HAP-1 (cell line): ENCODE results near the gene NUP210.

Experiments
- DNase-seq, 2 experiments: peaks; one replicate each; pipeline ENCODE4 v3.0.0-alpha.2; 2016 to 2020; ENCODE audit warnings: low spot score in 2 of 2
- H3K27me3 ChIP-seq: fragments of 250-450 bp; sonication (Bioruptor Pico); 2 replicates; pipeline ENCODE4 v1.5.1; 2020; ENCODE audit warnings: low read depth, mild to moderate bottlenecking, moderate library complexity
- H3K36me3 ChIP-seq: fragments of 250-450 bp; sonication (Bioruptor Pico); replicated peaks from 2 replicates; pipeline ENCODE4 v1.5.1; 2020; ENCODE audit warnings: mild to moderate bottlenecking
- H3K4me1 ChIP-seq: fragments of 250-450 bp; sonication (Bioruptor Pico); 2 replicates; pipeline ENCODE4 v1.5.1; 2020; ENCODE audit warnings: mild to moderate bottlenecking
- H3K4me3 ChIP-seq: fragments of 250-450 bp; sonication (Bioruptor Pico); 2 replicates; pipeline ENCODE4 v1.5.1; 2020; ENCODE audit warnings: mild to moderate bottlenecking, moderate library complexity
- H3K9me3 ChIP-seq: fragments of 250-450 bp; sonication (Bioruptor Pico); 2 replicates; pipeline ENCODE4 v1.5.1; 2020; ENCODE audit warnings: mild to moderate bottlenecking, moderate library complexity
- in situ Hi-C: fragments of 300-500 bp; cut with MboI; formaldehyde crosslinking; loops from 3 replicates; pipeline ENCODE4 v1.14.3; 2020; ENCODE audit warnings: low sequenced_read_pairs, inconsistent platforms, mixed read lengths

Gene NUP210

DNA sequence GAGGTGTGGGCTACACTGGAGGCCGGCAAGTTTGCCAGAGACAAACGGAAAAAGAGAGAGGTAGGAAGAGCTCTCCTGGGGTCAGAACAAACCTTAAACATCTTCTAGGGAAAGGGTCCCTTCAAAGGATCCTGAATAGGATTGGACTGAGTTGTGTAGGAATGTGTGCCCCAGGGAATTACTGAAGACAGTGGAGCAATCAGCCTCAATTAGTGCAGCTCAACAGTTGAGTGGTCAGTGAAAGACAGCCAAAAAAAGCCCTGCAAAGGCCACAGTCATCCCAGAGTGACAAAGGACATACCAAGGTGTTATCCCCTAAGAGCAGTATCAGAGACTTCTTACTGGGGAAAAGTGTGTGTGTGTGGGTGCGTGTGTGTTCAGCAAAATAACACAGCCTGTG, 70.3 kb downstream of the NUP210 start:
- DNase-seq = no peak
- in situ Hi-C loops = no loop called here
- no peaks in the 10 kb centered on the region for H3K27me3 ChIP-seq
- no peak overlapping the region for H3K4me3 ChIP-seq
- no peaks in the 10 kb centered on the region for H3K4me1 ChIP-seq
- no peaks in the 10 kb centered on the region for H3K9me3 ChIP-seq
- peaks cover 95% of the 10 kb centered on the region for H3K36me3 ChIP-seq

- no peak for DNase-seq
- H3K9me3 ChIP-seq = no peaks in the 10 kb centered on the region
- no peaks in the 10 kb centered on the region for H3K4me1 ChIP-seq
- in situ Hi-C loops = no loop called here
- H3K27me3 ChIP-seq = no peaks in the 10 kb centered on the region
- H3K4me3 ChIP-seq = no peak overlapping the region
- peaks cover 90% of the 10 kb centered on the region for H3K36me3 ChIP-seq
These were observed 71.3 kb downstream of the NUP210 start for GRCh38 chr3:13348661-13349396.

- in situ Hi-C loops = no loop called here
- no peaks in the 10 kb centered on the region for H3K4me1 ChIP-seq
- no peaks in the 10 kb centered on the region for H3K27me3 ChIP-seq
- H3K4me3 ChIP-seq = no peak overlapping the region
- peaks cover 89% of the 10 kb centered on the region for H3K36me3 ChIP-seq
- no peaks in the 10 kb centered on the region for H3K9me3 ChIP-seq
- DNase-seq = no peak
These were observed 72.0 kb downstream of the NUP210 start for GRCh38 chr3:13348100-13348499.

- H3K27me3 ChIP-seq = no peaks in the 10 kb centered on the region
- no peaks in the 10 kb centered on the region for H3K9me3 ChIP-seq
- no peaks in the 10 kb centered on the region for H3K4me1 ChIP-seq
- peaks cover 87% of the 10 kb centered on the region for H3K36me3 ChIP-seq
- no peak for DNase-seq
- in situ Hi-C loops = no loop called here
- H3K4me3 ChIP-seq = no peak overlapping the region
These were observed 72.7 kb downstream of the NUP210 start for GRCh38 chr3:13347390-13347950.

GRCh38 chr3:13346481-13347389, 73.4 kb downstream of the NUP210 start:
- Histone ChIP-seq H3K4me3 (no peak overlapping the region), H3K9me3 (no peaks in the 10 kb centered on the region), H3K36me3 (peaks cover 87% of the 10 kb centered on the region), H3K27me3 (no peaks in the 10 kb centered on the region), H3K4me1 (no peaks in the 10 kb centered on the region)
- in situ Hi-C loops = no loop called here
- no peak for DNase-seq

DNA sequence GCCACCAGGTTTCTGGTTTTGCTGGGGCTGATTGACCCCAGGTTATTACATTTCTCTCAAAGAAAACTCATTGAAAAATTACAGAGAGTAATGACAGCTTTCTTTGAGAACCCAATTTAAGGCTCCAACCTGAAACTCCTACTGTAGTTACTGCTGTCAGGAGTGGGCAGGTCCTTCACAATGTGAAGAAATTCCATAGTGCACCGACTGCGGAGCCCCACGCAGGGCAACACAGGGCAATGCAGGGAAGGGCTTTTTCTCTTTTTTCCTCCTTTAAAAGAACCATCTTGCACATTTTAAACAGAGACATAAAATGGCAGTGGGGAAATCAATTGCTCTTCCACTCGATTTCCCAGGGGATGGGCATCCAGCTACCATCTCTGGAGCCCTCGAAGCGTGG, 74.3 kb downstream of the NUP210 start:
- in situ Hi-C loops = no loop called here
- no peaks in the 10 kb centered on the region for H3K9me3 ChIP-seq
- DNase-seq = no peak
- peaks cover 87% of the 10 kb centered on the region for H3K36me3 ChIP-seq
- no peak overlapping the region for H3K4me3 ChIP-seq
- H3K27me3 ChIP-seq = no peaks in the 10 kb centered on the region
- no peaks in the 10 kb centered on the region for H3K4me1 ChIP-seq

- Histone ChIP-seq H3K4me1 (no peaks in the 10 kb centered on the region), H3K36me3 (peaks cover 90% of the 10 kb centered on the region), H3K4me3 (no peak overlapping the region), H3K9me3 (no peaks in the 10 kb centered on the region), H3K27me3 (no peaks in the 10 kb centered on the region)
- DNase-seq = no peak
- in situ Hi-C loops = no loop called here
These were observed 74.8 kb downstream of the NUP210 start for GRCh38 chr3:13345284-13345683.

GRCh38 chr3:13344663-13345062, 75.5 kb downstream of the NUP210 start:
- no peaks in the 10 kb centered on the region for H3K4me1 ChIP-seq
- H3K9me3 ChIP-seq = no peaks in the 10 kb centered on the region
- no peak overlapping the region for H3K4me3 ChIP-seq
- H3K36me3 ChIP-seq = peaks cover 93% of the 10 kb centered on the region
- in situ Hi-C loops = no loop called here
- DNase-seq = no peak
- H3K27me3 ChIP-seq = no peaks in the 10 kb centered on the region

DNA sequence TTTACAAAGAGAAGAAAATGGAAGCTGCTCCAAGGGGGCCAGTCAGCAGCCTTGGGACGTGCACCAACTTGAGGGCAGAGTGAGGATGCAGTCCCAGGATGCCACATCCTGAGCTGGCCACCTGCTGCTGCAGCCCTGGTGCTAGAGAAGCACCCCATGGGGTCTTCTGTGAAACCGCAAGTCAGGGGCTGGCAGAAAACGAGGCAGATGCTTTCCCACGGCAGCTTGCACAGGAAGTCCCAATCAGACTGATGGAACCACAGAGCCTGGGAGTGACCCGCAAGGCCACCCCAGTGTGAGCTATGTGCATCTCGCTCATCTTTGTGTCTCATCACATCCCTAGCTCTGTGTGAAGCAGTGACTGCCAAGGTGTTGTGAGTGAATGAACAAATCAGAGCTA, 76.5 kb downstream of the NUP210 start:
- in situ Hi-C loops = no loop called here
- DNase-seq = no peak
- Histone ChIP-seq H3K36me3 (peaks cover 93% of the 10 kb centered on the region), H3K4me3 (no peak overlapping the region), H3K4me1 (no peaks in the 10 kb centered on the region), H3K9me3 (no peaks in the 10 kb centered on the region), H3K27me3 (no peaks in the 10 kb centered on the region)

DNA sequence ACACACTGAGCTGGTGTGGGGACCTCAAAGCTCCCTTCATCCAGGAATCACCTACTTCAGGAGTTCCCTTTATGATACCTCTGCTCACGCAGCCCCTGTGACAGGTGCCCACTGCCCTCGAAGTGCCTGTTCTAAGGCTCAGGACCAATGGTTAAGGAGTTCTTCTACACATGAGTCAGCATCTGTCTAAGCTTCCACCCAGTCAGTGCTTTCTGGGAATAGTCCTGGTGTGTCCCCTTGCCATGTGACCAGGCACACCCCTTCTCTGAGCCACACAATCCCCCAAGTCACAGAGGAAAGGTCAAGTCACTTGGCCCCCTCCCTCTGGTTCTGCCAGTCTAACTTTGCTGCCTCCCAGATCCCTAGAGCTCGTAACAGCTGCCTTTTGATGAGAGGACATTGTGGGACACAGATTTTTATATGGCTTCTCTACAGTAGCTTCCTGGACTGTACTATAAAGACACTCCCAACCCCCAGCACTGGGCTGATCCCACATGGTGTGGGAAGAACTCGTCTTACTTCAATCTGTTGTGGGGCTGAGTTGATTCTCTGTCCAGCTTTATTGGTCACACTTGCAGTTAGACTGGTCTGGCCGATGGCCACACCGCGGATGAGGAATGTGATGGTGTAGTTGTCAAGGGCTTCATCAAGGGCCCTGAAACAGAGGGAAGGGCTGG, 78.8 kb downstream of the NUP210 start:
- Histone ChIP-seq H3K9me3 (no peaks in the 10 kb centered on the region), H3K4me3 (no peak overlapping the region), H3K27me3 (no peaks in the 10 kb centered on the region), H3K36me3 (peaks cover 93% of the 10 kb centered on the region), H3K4me1 (no peaks in the 10 kb centered on the region)
- no peak for DNase-seq
- in situ Hi-C loops = no loop called here

- Histone ChIP-seq H3K9me3 (no peaks in the 10 kb centered on the region), H3K4me3 (no peak overlapping the region), H3K4me1 (no peaks in the 10 kb centered on the region), H3K27me3 (no peaks in the 10 kb centered on the region), H3K36me3 (peaks cover 93% of the 10 kb centered on the region)
- in situ Hi-C loops = no loop called here
- no peak for DNase-seq
These were observed 80.3 kb downstream of the NUP210 start for GRCh38 chr3:13339833-13340232.

DNA sequence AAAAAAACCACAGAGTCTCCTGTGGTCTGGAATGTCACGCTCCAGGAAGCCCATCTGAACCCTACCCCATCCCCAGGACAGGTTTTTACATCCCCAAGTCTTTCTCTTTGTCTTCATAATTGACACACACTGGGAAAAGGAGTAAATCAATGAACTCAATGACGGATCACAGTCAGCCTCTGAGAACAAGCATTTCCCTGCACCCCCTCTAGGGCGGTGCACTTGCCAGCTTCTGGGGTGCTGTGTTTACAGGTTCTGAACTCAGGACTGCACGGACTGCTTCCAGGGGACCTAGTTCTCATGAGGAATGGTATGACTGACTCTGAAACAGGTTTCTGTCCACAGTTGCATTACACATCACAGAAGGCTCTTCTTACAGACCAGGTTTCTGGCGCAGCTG, 81.1 kb downstream of the NUP210 start:
- peaks cover 95% of the 10 kb centered on the region for H3K36me3 ChIP-seq

GRCh38 chr3:13338231-13338630, 81.9 kb downstream of the NUP210 start:
- Histone ChIP-seq H3K4me1 (no peaks in the 10 kb centered on the region), H3K27me3 (no peaks in the 10 kb centered on the region), H3K9me3 (no peaks in the 10 kb centered on the region), H3K36me3 (peaks cover 94% of the 10 kb centered on the region), H3K4me3 (no peak overlapping the region)
- DNase-seq = no peak
- in situ Hi-C loops = no loop called here

More for the DNA sequence above, 81.1 kb downstream of the NUP210 start:
- DNase-seq = no peak
- Histone ChIP-seq H3K4me3 (no peak overlapping the region), H3K9me3 (no peaks in the 10 kb centered on the region), H3K4me1 (no peaks in the 10 kb centered on the region), H3K27me3 (no peaks in the 10 kb centered on the region)
- in situ Hi-C loops = no loop called here
